GM12878 (cell line): ENCODE results near the gene REPS2. TPM values are rescaled to one million over a fixed set of nuclear protein-coding genes. Genes with fewer than 3 reads are reported as not detected.

Experiments
- ATAC-seq: fragments of 200-7000 bp; cut with Tn5 transposase; 3 replicates; pipeline ENCODE4 v1.9.1; 2020; ENCODE audit warnings: mild to moderate bottlenecking, moderate library complexity
- BruUV-seq: library from RNA; stranded (reverse); fragments of 400-500 nt; replicated peaks from 2 replicates; lab custom pipeline; 2021; lab: Mats Ljungman, UMichigan
- CTCF ChIA-PET: fragments of 300-600 bp; sonication (Branson Sonifier 250); formaldehyde crosslinking; extraction: SDS; loops from one replicate; lab custom pipeline; 2021; ENCODE audit warnings: inconsistent platforms; lab: Yijun Ruan, JAX
- POLR2A ChIA-PET: fragments of 350-600 bp; formaldehyde crosslinking; extraction: SDS; loops from one replicate; lab custom pipeline; 2021; ENCODE audit warnings: inconsistent platforms; lab: Charles Lee
- RAD21 ChIA-PET: fragments of 300-600 bp; sonication (Branson Sonifier 250); formaldehyde crosslinking; loops from one replicate; lab custom pipeline; 2023; ENCODE audit warnings: antibody characterized with exemption; ENCODE audit not compliant: unreplicated experiment; lab: Charles Lee
- SMC1A ChIA-PET: fragments of 300-600 bp; sonication (Branson Sonifier 250); formaldehyde crosslinking; loops from one replicate; lab custom pipeline; 2023; ENCODE audit not compliant: unreplicated experiment, uncharacterized antibody; lab: Charles Lee
- DNase-seq: peaks from one replicate; pipeline ENCODE4 v3.0.0-alpha.2; 2011; ENCODE audit warnings: low read depth, low spot score
- FAIRE-seq: peaks from 3 replicates; lab custom pipeline; 2011; peaks lifted over from hg19 to GRCh38; lab: Jason Lieb, UNC
- H2AFZ ChIP-seq: 2 replicates; pipeline ENCODE4 v1.6.0; 2011; ENCODE audit warnings: low read depth, low read length, control low read depth; ENCODE audit not compliant: control insufficient read depth
- H3K27ac ChIP-seq: 2 replicates; pipeline ENCODE4 v1.5.1; 2011; ENCODE audit warnings: control low read depth; ENCODE audit not compliant: control insufficient read depth, insufficient read depth
- H3K27me3 ChIP-seq, 2 experiments: replicated peaks in 1 of 2; 2 replicates each; pipeline versions ENCODE4 v1.6.0 to v1.6.1; 2011; ENCODE audit warnings: low read length in 1 of 2; ENCODE audit not compliant: control insufficient read depth in 2 of 2, insufficient read depth in 2 of 2
- H3K36me3 ChIP-seq, 2 experiments: 2 replicates each; pipeline ENCODE4 v1.5.1; 2011; ENCODE audit warnings: low read length in 1 of 2; ENCODE audit not compliant: control insufficient read depth in 2 of 2, insufficient read depth in 2 of 2
- H3K4me1 ChIP-seq: 2 replicates; pipeline ENCODE4 v1.6.1; 2011; ENCODE audit warnings: mild to moderate bottlenecking, low read length, moderate library complexity, mixed read lengths; ENCODE audit not compliant: control insufficient read depth, insufficient read depth
- H3K4me2 ChIP-seq: 2 replicates; pipeline ENCODE4 v1.6.0; 2011; ENCODE audit warnings: control low read depth; ENCODE audit not compliant: control insufficient read depth, insufficient read depth
- H3K4me3 ChIP-seq: fragments of 200-600 bp; sonication (generic); 2 replicates; pipeline ENCODE4 v1.5.1; 2016
- H3K79me2 ChIP-seq: 2 replicates; pipeline ENCODE4 v1.6.0; 2011; ENCODE audit warnings: low read length; ENCODE audit not compliant: control insufficient read depth, insufficient read depth
- H3K9ac ChIP-seq: 2 replicates; pipeline ENCODE4 v1.8.0; 2011; ENCODE audit warnings: low read length, control low read depth, mixed read lengths; ENCODE audit not compliant: control insufficient read depth, insufficient read depth
- H3K9me3 ChIP-seq: replicated peaks from 3 replicates; pipeline ENCODE4 v1.5.1; 2011; ENCODE audit warnings: mild to moderate bottlenecking, low read length; ENCODE audit not compliant: control insufficient read depth, insufficient read depth
- H4K20me1 ChIP-seq: 2 replicates; pipeline ENCODE4 v1.6.0; 2011; ENCODE audit not compliant: control insufficient read depth, insufficient read depth
- CUX1 ChIP-seq: IDR thresholded peaks from 2 replicates; pipeline ENCODE4 v1.6.1; 2012; ENCODE audit warnings: improper control_type of control experiment, low read depth, low read length; ENCODE audit not compliant: insufficient replicate concordance
- DPF2 ChIP-seq: fragments of 450-650 bp; IDR thresholded peaks from 2 replicates; pipeline ENCODE4 v1.6.1; 2017; ENCODE audit warnings: mild to moderate bottlenecking
- E2F8 ChIP-seq: fragments of 450-650 bp; IDR thresholded peaks from 2 replicates; pipeline ENCODE4 v1.6.1; 2018; ENCODE audit warnings: mild to moderate bottlenecking, low read depth, moderate library complexity; ENCODE audit not compliant: partially characterized antibody
- FOXK2 ChIP-seq: fragments of 450-650 bp; IDR thresholded peaks from 2 replicates; pipeline ENCODE4 v1.6.1; 2017; ENCODE audit warnings: mild to moderate bottlenecking, moderate library complexity
- LARP7 ChIP-seq: fragments of 450-650 bp; IDR thresholded peaks from 2 replicates; pipeline ENCODE4 v1.6.1; 2017; ENCODE audit warnings: mild to moderate bottlenecking
- MLLT1 ChIP-seq: fragments of 450-650 bp; IDR thresholded peaks from 2 replicates; pipeline ENCODE4 v1.6.1; 2016; ENCODE audit warnings: mild to moderate bottlenecking
- PKNOX1 ChIP-seq: fragments of 450-650 bp; IDR thresholded peaks from 2 replicates; pipeline ENCODE4 v1.6.1; 2016; ENCODE audit warnings: mild to moderate bottlenecking
- POLR2AphosphoS5 ChIP-seq: IDR thresholded peaks from 2 replicates; pipeline ENCODE4 v1.6.1; 2011; ENCODE audit warnings: mild to moderate bottlenecking, low read length, inconsistent platforms
- RAD21 ChIP-seq: IDR thresholded peaks from 2 replicates; pipeline ENCODE4 v1.6.1; 2011; ENCODE audit warnings: mild to moderate bottlenecking, low read depth, low read length, moderate library complexity; ENCODE audit not compliant: insufficient read depth
- RAD51 ChIP-seq: fragments of 450-650 bp; IDR thresholded peaks from 2 replicates; pipeline ENCODE4 v1.6.1; 2016; ENCODE audit warnings: moderate library complexity, mild to moderate bottlenecking, inconsistent platforms
- SP1 ChIP-seq: IDR thresholded peaks from one replicate; pipeline ENCODE4 v1.6.1; 2011; ENCODE audit warnings: low read depth, low read length
- SRF ChIP-seq, 2 experiments: IDR thresholded peaks; 2 replicates each; pipeline ENCODE4 v1.6.1; 2011; ENCODE audit warnings: low read depth in 2 of 2, low read length in 2 of 2, mild to moderate bottlenecking in 1 of 2, moderate library complexity in 1 of 2
- WGBS: methylation state at CpG from one replicate; pipeline ENCODE4 v1.1.6; 2016; ENCODE audit warnings: low lambda C conversion rate; ENCODE audit not compliant: insufficient replicate concordance, insufficient coverage; ENCODE audit errors: missing lambda C conversion rate; 5-methylcytosine and 5-hydroxymethylcytosine counted together
- in situ Hi-C: fragments of 300-500 bp; cut with MboI; formaldehyde crosslinking; loops from 9 replicates; pipeline ENCODE4 v1.14.3; 2018; ENCODE audit warnings: mixed read lengths
- intact Hi-C: fragments of 100-400 bp; cut with micrococcal nuclease; formaldehyde crosslinking; loops from one replicate; pipeline ENCODE4 v1.14.2; 2022; ENCODE audit not compliant: unreplicated experiment
- polyA plus RNA-seq, 11 experiments: library from polyadenylated mRNA; depleted of rRNA in 4 of 11; unstranded in 6 of 11; stranded (reverse) in 5 of 11; fragments of >200 nt; fragmentation: Nextera tagmentation in 4 of 11; fragmentation: Illumina TruSeq in 1 of 11; extraction: Ambion mirVana in 4 of 11; extraction: Trizol in 1 of 11; gene quantifications; 1 replicate in 1 of 11; 2 replicates in 10 of 11; pipeline versions ENCODE4 v1.2.1 to v1.2.3, GENCODE V29; 2011 to 2016; ENCODE audit warnings: inconsistent platforms in 2 of 11, missing spikeins in 2 of 11, low read depth in 1 of 11
- total RNA-seq, 4 experiments: library from RNA; depleted of rRNA in 3 of 4; stranded (reverse); fragments of >200 nt in 3 of 4; fragmentation: Illumina TruSeq in 1 of 4; extraction: Trizol in 1 of 4; gene quantifications; 2 replicates each; pipeline versions ENCODE4 v1.2.1 to v1.2.3, GENCODE V29; 2013 to 2021

REPS2 gene
- total and polyA plus RNA-seq, 10 of the 15 experiments (the other 5 are each of a cell fraction or from before 2014, with no cell fraction given), result 2.1 to 6.8 (median 3.9) TPM

- no peak for TF ChIP-seq E2F8
- no peak for TF ChIP-seq PKNOX1
- TF ChIP-seq RAD51, result no peak
- TF ChIP-seq SRF (IDR thresholded peaks at IDR 0.05; ENCODE audit: low read depth in 2 of 2, low read length in 2 of 2), result no peak
- TF ChIP-seq LARP7, result no peak
- TF ChIP-seq, all 136 proteins: peak for 0
Measured at GRCh38 chrX:16931371-16931770, 15.1 kb upstream of the REPS2 start (continued).

- no TSS peak for BruUV-seq
- CTCF ChIA-PET, result no interaction called here
- in situ Hi-C loops, result no loop called here
- Histone ChIP-seq H3K9me3 (no peaks in the 10 kb centered on the region; the same call in 2 of the 3 replicates), H4K20me1 (no peaks in the 10 kb centered on the region), H3K9ac (no peak overlapping the region), H3K79me2 (no peaks in the 10 kb centered on the region), H3K4me3 (no peak overlapping the region), H3K4me1 (no peaks in the 10 kb centered on the region), H3K36me3 (no peaks in the 10 kb centered on the region), H3K27ac (no peak overlapping the region), H3K4me2 (no peak overlapping the region), H2AFZ (no peak overlapping the region), H3K27me3 (no peaks in the 10 kb centered on the region; a peak in 1 of 4 replicates)
- DNase-seq (no peak), ATAC-seq (no peak), FAIRE-seq (no peak)
- RAD21 ChIA-PET, result no interaction called here
- intact Hi-C loops, result no loop called here
- POLR2A ChIA-PET, result no interaction called here
- 0% methylated on average over 3 of the region's 3 CpGs for WGBS
- SMC1A ChIA-PET, result interaction anchor here (1.3 kb wide), 1 partner anchor 29 kb away, joined by 5 read pairs; no protein-coding TSS in a partner anchor
- TF ChIP-seq SP1 (no peak), POLR2AphosphoS5 (no peak), CUX1 (no peak), DPF2 (no peak), FOXK2 (no peak), MLLT1 (no peak), RAD21 (no peak)
Measured at GRCh38 chrX:16931855-16932575, 14.4 kb upstream of the REPS2 start.
